IMR-90 (cell line): Measurements from ENCODE around the gene PSMA2. TPM values are rescaled to one million over a fixed set of nuclear protein-coding genes. Genes with fewer than 3 reads are reported as not detected.

Source experiments
- ATAC-seq: fragments of 200-7000 bp; cut with Tn5 transposase; 2 replicates; pipeline ENCODE4 v1.9.1; 2020; ENCODE audit warnings: low read depth, mild to moderate bottlenecking, moderate library complexity
- BruUV-seq: library from RNA; stranded (reverse); fragments of 400-500 nt; replicated peaks from 2 replicates; lab custom pipeline; 2021; lab: Mats Ljungman, UMichigan
- CTCF ChIA-PET: fragments of 300-600 bp; formaldehyde crosslinking; extraction: SDS; loops from one replicate; lab custom pipeline; 2021; ENCODE audit warnings: antibody characterized with exemption; lab: Yijun Ruan, JAX
- POLR2A ChIA-PET: fragments of 300-600 bp; sonication (Branson Sonifier 250); formaldehyde crosslinking; loops from one replicate; lab custom pipeline; 2022; ENCODE audit warnings: antibody characterized with exemption; ENCODE audit not compliant: unreplicated experiment; lab: Charles Lee
- DNase-seq: peaks from one replicate; pipeline ENCODE4 v3.0.0; 2013
- H2AFZ ChIP-seq: replicated peaks from 2 replicates; pipeline ENCODE3; 2013; ENCODE audit warnings: low read length, mild to moderate bottlenecking; ENCODE audit not compliant: poor library complexity
- H2AK5ac ChIP-seq: 2 replicates; pipeline ENCODE4 v1.6.1; 2013; ENCODE audit warnings: low read depth, low read length, inconsistent platforms
- H2AK9ac ChIP-seq: replicated peaks from 2 replicates; pipeline ENCODE3; 2013; ENCODE audit warnings: mild to moderate bottlenecking, low read depth, low read length, moderate library complexity; ENCODE audit not compliant: poor library complexity
- H2BK120ac ChIP-seq: 2 replicates; pipeline ENCODE4 v1.6.1; 2013; ENCODE audit warnings: low read depth, low read length, inconsistent platforms
- H2BK15ac ChIP-seq: 3 replicates; pipeline ENCODE4 v1.6.1; 2013; ENCODE audit warnings: low read depth, low read length, inconsistent platforms
- H2BK20ac ChIP-seq: 2 replicates; pipeline ENCODE4 v1.6.1; 2013; ENCODE audit warnings: low read depth, mild to moderate bottlenecking, inconsistent platforms, low read length, moderate library complexity
- H2BK5ac ChIP-seq: 2 replicates; pipeline ENCODE4 v1.6.1; 2013; ENCODE audit warnings: mild to moderate bottlenecking, low read depth, low read length, inconsistent platforms; ENCODE audit not compliant: poor library complexity, severe bottlenecking
- H3K14ac ChIP-seq: replicated peaks from 2 replicates; pipeline ENCODE4 v1.6.1; 2013; ENCODE audit warnings: low read depth, low read length, inconsistent platforms
- H3K18ac ChIP-seq: 2 replicates; pipeline ENCODE4 v1.6.1; 2013; ENCODE audit warnings: low read depth, low read length, control low read depth
- H3K23ac ChIP-seq: 2 replicates; pipeline ENCODE4 v1.6.1; 2013; ENCODE audit warnings: low read depth, low read length, inconsistent platforms
- H3K27ac ChIP-seq: 2 replicates; pipeline ENCODE4 v1.5.1; 2013; ENCODE audit warnings: mild to moderate bottlenecking, control low read depth, low read length; ENCODE audit not compliant: insufficient read depth
- H3K27me3 ChIP-seq: 2 replicates; pipeline ENCODE4 v1.6.1; 2013; ENCODE audit warnings: low read length; ENCODE audit not compliant: control insufficient read depth, insufficient read depth
- H3K36me3 ChIP-seq: 2 replicates; pipeline ENCODE4 v1.6.1; 2013; ENCODE audit warnings: low read length, mixed read lengths; ENCODE audit not compliant: control insufficient read depth, insufficient read depth
- H3K4ac ChIP-seq: 2 replicates; pipeline ENCODE4 v1.6.1; 2013; ENCODE audit warnings: low read depth, low read length, inconsistent platforms
- H3K4me1 ChIP-seq: 2 replicates; pipeline ENCODE4 v1.6.1; 2013; ENCODE audit warnings: low read length, mixed read lengths; ENCODE audit not compliant: control insufficient read depth, insufficient read depth
- H3K4me2 ChIP-seq: 2 replicates; pipeline ENCODE4 v1.6.1; 2013; ENCODE audit warnings: low read depth, mild to moderate bottlenecking, control low read depth, low read length, moderate library complexity
- H3K4me3 ChIP-seq: 2 replicates; pipeline ENCODE4 v1.5.1; 2013; ENCODE audit warnings: low read depth, mild to moderate bottlenecking, control low read depth, low read length, moderate library complexity; ENCODE audit not compliant: insufficient read depth
- H3K56ac ChIP-seq: 2 replicates; pipeline ENCODE4 v1.6.1; 2013; ENCODE audit warnings: low read length, inconsistent platforms; ENCODE audit not compliant: insufficient read depth; ENCODE audit errors: extremely low read depth
- H3K79me1 ChIP-seq, 2 experiments: 2 replicates each; pipeline ENCODE4 v1.6.1; 2013; ENCODE audit warnings: low read length in 2 of 2, inconsistent platforms in 1 of 2, low read depth in 1 of 2
- H3K9ac ChIP-seq: 2 replicates; pipeline ENCODE4 v1.6.1; 2013; ENCODE audit warnings: low read depth, low read length, control low read depth
- H3K9me1 ChIP-seq: 2 replicates; pipeline ENCODE4 v1.6.1; 2013; ENCODE audit warnings: low read length, inconsistent platforms; ENCODE audit not compliant: insufficient read depth
- H3K9me3 ChIP-seq: 2 replicates; pipeline ENCODE4 v1.6.1; 2013; ENCODE audit warnings: low read length; ENCODE audit not compliant: control insufficient read depth, insufficient read depth
- H4K20me1 ChIP-seq: 2 replicates; pipeline ENCODE4 v1.6.1; 2013; ENCODE audit warnings: low read length, inconsistent platforms; ENCODE audit not compliant: insufficient read depth
- H4K5ac ChIP-seq: 2 replicates; pipeline ENCODE4 v1.6.1; 2013; ENCODE audit warnings: mild to moderate bottlenecking, low read depth, low read length, control low read depth
- H4K8ac ChIP-seq, 2 experiments: 2 replicates each; pipeline ENCODE4 v1.6.1; 2013; ENCODE audit warnings: low read depth in 2 of 2, low read length in 2 of 2, control low read depth in 1 of 2, inconsistent platforms in 1 of 2
- H4K91ac ChIP-seq: 2 replicates; pipeline ENCODE4 v1.6.1; 2013; ENCODE audit warnings: low read depth, low read length, inconsistent platforms; ENCODE audit not compliant: insufficient read depth
- CHD1 ChIP-seq: IDR thresholded peaks from 2 replicates; pipeline ENCODE4 v1.6.1; 2012; ENCODE audit warnings: low read depth, low read length, improper control_type of control experiment
- MAFK ChIP-seq: IDR thresholded peaks from 2 replicates; pipeline ENCODE4 v1.6.1; 2012; ENCODE audit warnings: low read depth, low read length, improper control_type of control experiment
- MAZ ChIP-seq: IDR thresholded peaks from 2 replicates; pipeline ENCODE4 v1.6.1; 2012; ENCODE audit warnings: low read depth, mild to moderate bottlenecking, low read length, improper control_type of control experiment, moderate library complexity, borderline replicate concordance
- MXI1 ChIP-seq: IDR thresholded peaks from 2 replicates; pipeline ENCODE4 v1.6.1; 2012; ENCODE audit warnings: low read depth, mild to moderate bottlenecking, low read length, moderate library complexity, borderline replicate concordance
- NFE2L2 ChIP-seq: fragments of 150-350 bp; IDR thresholded peaks from 2 replicates; pipeline ENCODE4 v1.6.1; 2016; ENCODE audit warnings: low read depth, mild to moderate bottlenecking, low read length
- POLR2A ChIP-seq: IDR thresholded peaks from 2 replicates; pipeline ENCODE4 v1.6.1; 2012; ENCODE audit warnings: mild to moderate bottlenecking, low read depth, low read length
- RAD21 ChIP-seq: IDR thresholded peaks from 2 replicates; pipeline ENCODE4 v1.6.1; 2012; ENCODE audit warnings: low read length, improper control_type of control experiment
- RCOR1 ChIP-seq: IDR thresholded peaks from 2 replicates; pipeline ENCODE4 v1.6.1; 2012; ENCODE audit warnings: mild to moderate bottlenecking, low read length, improper control_type of control experiment; ENCODE audit not compliant: insufficient replicate concordance
- WGBS, 2 experiments: methylation state at CpG; one replicate each; pipeline versions ENCODE4 v1.1.5 to v1.1.7; 2013; ENCODE audit warnings: missing lambda C conversion rate in 2 of 2; ENCODE audit not compliant: insufficient read length in 1 of 2; ENCODE audit errors: extremely low coverage in 2 of 2; 5-methylcytosine and 5-hydroxymethylcytosine counted together
- dilution Hi-C: fragments of 300-500 bp; cut with HindIII; formaldehyde crosslinking; loops from one replicate; pipeline ENCODE4 v1.14.3; 2018; ENCODE audit warnings: low sequenced_read_pairs; ENCODE audit not compliant: unreplicated experiment
- in situ Hi-C: fragments of 300-500 bp; cut with MboI; formaldehyde crosslinking; loops from 3 replicates; pipeline ENCODE4 v1.14.3; 2019; ENCODE audit warnings: low sequenced_read_pairs, inconsistent platforms, mixed read lengths
- intact Hi-C: fragments of 100-400 bp; cut with micrococcal nuclease; formaldehyde crosslinking; loops from 2 replicates; pipeline ENCODE4 v1.10.0; 2022
- polyA plus RNA-seq, 3 experiments: library from polyadenylated mRNA; depleted of rRNA; stranded (reverse); fragments of >200 nt; gene quantifications; 2 replicates each; pipeline ENCODE4 v1.2.3, GENCODE V29; 2012; ENCODE audit warnings: low replicate concordance in 1 of 3
- total RNA-seq: library from RNA; depleted of rRNA; stranded (reverse); fragments of >200 nt; gene quantifications from 2 replicates; pipeline ENCODE4 v1.2.3, GENCODE V29; 2012
- TF ChIP-seq, protein P1 (sequence below): fragments of 150-350 bp; IDR thresholded peaks from 2 replicates; pipeline ENCODE4 v1.6.1; 2016; ENCODE audit warnings: low read depth, mild to moderate bottlenecking, low read length, moderate library complexity, borderline replicate concordance
- TF ChIP-seq, protein P2 (sequence below): fragments of 150-350 bp; IDR thresholded peaks from 2 replicates; pipeline ENCODE4 v1.6.1; 2017; ENCODE audit warnings: mild to moderate bottlenecking, antibody characterized with exemption, low read length, low read depth

The PSMA2 gene
- total and polyA plus RNA-seq, 2 of the 4 experiments (the other 2 are of a cell fraction): 106 to 138 TPM

DNA sequence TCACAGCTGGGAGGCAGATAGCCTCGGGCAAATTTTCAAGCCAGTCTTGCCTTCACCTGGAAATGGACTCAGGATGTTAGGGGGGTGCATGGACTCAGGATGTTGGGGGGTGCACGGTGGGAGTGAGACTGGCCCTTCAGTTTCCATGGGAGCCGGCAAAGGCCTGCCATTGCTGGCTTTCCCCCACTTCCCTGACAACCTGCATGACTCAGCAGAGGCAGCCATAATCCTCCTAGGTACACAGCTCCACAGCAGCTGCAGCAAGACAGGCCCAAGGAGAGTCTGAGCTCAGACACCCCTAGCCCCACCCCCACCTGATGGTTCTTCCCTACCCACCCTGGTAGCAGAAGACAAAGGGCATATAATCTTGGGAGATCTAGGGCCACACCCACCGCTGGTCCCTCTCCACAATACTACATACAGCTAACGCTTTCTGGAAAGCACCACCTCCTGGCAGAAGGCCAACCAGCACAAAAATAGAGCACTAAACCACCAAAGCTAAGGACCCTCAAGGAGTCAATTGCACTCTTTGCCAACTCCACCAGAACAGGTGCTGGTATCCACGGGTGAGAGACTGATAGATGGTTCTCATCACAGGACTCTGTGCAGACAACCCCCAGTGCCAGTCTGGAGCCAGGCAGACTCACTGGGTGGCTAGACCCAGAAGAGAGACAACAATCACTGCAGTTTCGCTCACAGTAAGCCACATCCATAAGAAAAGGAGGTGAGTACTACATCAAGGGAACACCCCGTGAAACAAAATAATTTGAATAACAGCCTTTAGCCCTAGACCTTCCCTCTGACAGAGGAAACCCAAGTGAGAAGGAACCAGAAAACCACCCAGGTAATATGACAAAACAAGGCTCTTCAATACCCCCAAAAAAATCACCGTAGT, 38.4 kb downstream of the PSMA2 start:
- 60% methylated on average over 2 of the region's 9 CpGs; no CpG with 5 or more reads in 1 of the 2 experiments for WGBS, 2 experiments
- no TSS peak for BruUV-seq
- no peak overlapping the region for H3K56ac ChIP-seq
- H2BK20ac ChIP-seq: no peak overlapping the region
- dilution Hi-C loops: no loop called here
- H3K4me2 ChIP-seq: no peak overlapping the region
- no peak overlapping the region for H3K27ac ChIP-seq
- H2AFZ ChIP-seq: no peak overlapping the region
- H2BK120ac ChIP-seq: no peak overlapping the region
- no peak for ATAC-seq
- intact Hi-C loops: no loop called here
- no peak overlapping the region for H3K14ac ChIP-seq
- CTCF ChIA-PET: no interaction called here
- H2BK15ac ChIP-seq: no peak overlapping the region
- no peaks in the 10 kb centered on the region for H3K27me3 ChIP-seq
- DNase-seq: no peak
- no peak overlapping the region for H3K9ac ChIP-seq
- H3K9me3 ChIP-seq: no peaks in the 10 kb centered on the region
- H4K91ac ChIP-seq: no peak overlapping the region
- no peak overlapping the region for H3K18ac ChIP-seq
- H3K23ac ChIP-seq: no peak overlapping the region
- H4K20me1 ChIP-seq: no peaks in the 10 kb centered on the region
- POLR2A ChIA-PET: no interaction called here
- H4K5ac ChIP-seq: no peak overlapping the region
- no peaks in the 10 kb centered on the region for H3K36me3 ChIP-seq
- no peaks in the 10 kb centered on the region for H3K4me1 ChIP-seq
- H4K8ac ChIP-seq: no peak overlapping the region
- no peak overlapping the region for H3K4ac ChIP-seq
- in situ Hi-C loops: no loop called here
- TF ChIP-seq, protein P1, sequence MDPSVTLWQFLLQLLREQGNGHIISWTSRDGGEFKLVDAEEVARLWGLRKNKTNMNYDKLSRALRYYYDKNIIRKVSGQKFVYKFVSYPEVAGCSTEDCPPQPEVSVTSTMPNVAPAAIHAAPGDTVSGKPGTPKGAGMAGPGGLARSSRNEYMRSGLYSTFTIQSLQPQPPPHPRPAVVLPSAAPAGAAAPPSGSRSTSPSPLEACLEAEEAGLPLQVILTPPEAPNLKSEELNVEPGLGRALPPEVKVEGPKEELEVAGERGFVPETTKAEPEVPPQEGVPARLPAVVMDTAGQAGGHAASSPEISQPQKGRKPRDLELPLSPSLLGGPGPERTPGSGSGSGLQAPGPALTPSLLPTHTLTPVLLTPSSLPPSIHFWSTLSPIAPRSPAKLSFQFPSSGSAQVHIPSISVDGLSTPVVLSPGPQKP: no peak
- TF ChIP-seq MAFK (no peak), RCOR1 (no peak), POLR2A (no peak), CHD1 (no peak), MXI1 (no peak), MAZ (no peak), NFE2L2 (no peak), RAD21 (no peak)
- TF ChIP-seq, protein P2, sequence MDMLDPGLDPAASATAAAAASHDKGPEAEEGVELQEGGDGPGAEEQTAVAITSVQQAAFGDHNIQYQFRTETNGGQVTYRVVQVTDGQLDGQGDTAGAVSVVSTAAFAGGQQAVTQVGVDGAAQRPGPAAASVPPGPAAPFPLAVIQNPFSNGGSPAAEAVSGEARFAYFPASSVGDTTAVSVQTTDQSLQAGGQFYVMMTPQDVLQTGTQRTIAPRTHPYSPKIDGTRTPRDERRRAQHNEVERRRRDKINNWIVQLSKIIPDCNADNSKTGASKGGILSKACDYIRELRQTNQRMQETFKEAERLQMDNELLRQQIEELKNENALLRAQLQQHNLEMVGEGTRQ: no peak
- no peaks in the 10 kb centered on the region for H3K79me1 ChIP-seq
- H3K4me3 ChIP-seq: no peak overlapping the region
- no peak overlapping the region for H2BK5ac ChIP-seq
- H2AK5ac ChIP-seq: no peak overlapping the region
- no peaks in the 10 kb centered on the region for H3K9me1 ChIP-seq
- H2AK9ac ChIP-seq: no peak overlapping the region
